ENCODE results near the gene MAGI3. TPM values are rescaled to one million over a fixed set of nuclear protein-coding genes. Genes with fewer than 3 reads are reported as not detected.

The MAGI3 gene
- total and polyA plus RNA-seq, 2 of the 13 experiments (the other 11 are each of a cell fraction or from before 2014, with no cell fraction given): 4.0 to 11.8 TPM

- no peak for TF ChIP-seq E2F1 (CRISPR knock-in tag; IDR thresholded peaks at IDR 0.05)
- no peak for TF ChIP-seq ZNF224 (CRISPR knock-in tag; IDR thresholded peaks at IDR 0.05)
- TF ChIP-seq ZNF598 (CRISPR knock-in tag; IDR thresholded peaks at IDR 0.05; ENCODE audit: borderline replicate concordance): no peak
- no peak for TF ChIP-seq ZNF740 (CRISPR knock-in tag; IDR thresholded peaks at IDR 0.05)
- TF ChIP-seq SYNCRIP (IDR thresholded peaks at IDR 0.05; ENCODE audit: insufficient read depth, low read depth, low read length): no peak
- no peak for TF ChIP-seq KDM5B (CRISPR knock-in tag; IDR thresholded peaks at IDR 0.05; ENCODE audit: borderline replicate concordance)
- TF ChIP-seq ZFP41 (CRISPR knock-in tag; IDR thresholded peaks at IDR 0.05; ENCODE audit: borderline replicate concordance): no peak
- no peak for TF ChIP-seq ZEB1 (IDR thresholded peaks at IDR 0.05; ENCODE audit: insufficient replicate concordance, low read depth)
- TF ChIP-seq ZNF326 (CRISPR knock-in tag; IDR thresholded peaks at IDR 0.05; ENCODE audit: borderline replicate concordance): no peak
- TF ChIP-seq ARID4A (CRISPR knock-in tag; IDR thresholded peaks at IDR 0.05; ENCODE audit: borderline replicate concordance): no peak; the same call in 1 of the 2 replicates
- TF ChIP-seq FOXJ3 (CRISPR knock-in tag; IDR thresholded peaks at IDR 0.05; ENCODE audit: borderline replicate concordance): peak; percentile 94
- peak; percentile 33; the same call in 1 of the 2 replicates for TF ChIP-seq ZNF142 (CRISPR knock-in tag; IDR thresholded peaks at IDR 0.05)
- TF ChIP-seq TGIF2 (CRISPR knock-in tag; IDR thresholded peaks at IDR 0.05): 0 out of 2 replicates have a peak, but pooled peaks have one; percentile 45
- peak; percentile 64; the same call in 1 of the 2 replicates for TF ChIP-seq IKZF5 (CRISPR knock-in tag; IDR thresholded peaks at IDR 0.05)
- peak; percentile 87 for TF ChIP-seq FOXK1 (CRISPR knock-in tag; IDR thresholded peaks at IDR 0.05; ENCODE audit: borderline replicate concordance, low read depth)
Observed at GRCh38 chr1:113508364-113509164, 118.2 kb downstream of the MAGI3 start (continued).
